Left lung (tissue), 10 donors: Measurements from ENCODE around the gene LACTBL1. TPM values are rescaled to one million over a fixed set of nuclear protein-coding genes. Genes with fewer than 3 reads are reported as not detected.

Experiments used
- ATAC-seq: fragments of 200-7000 bp; cut with Tn5 transposase; one replicate; pipeline ENCODE4 v1.9.1; 2020; ENCODE audit warnings: moderate library complexity
- DNase-seq, 4 donors: peaks; one replicate each; pipeline ENCODE4 v3.0.0-alpha.2; 2013 to 2020
- H3K27ac ChIP-seq, 2 donors: fragments of 200-600 bp; sonication (generic) in 1 of 2; one replicate each; pipeline versions ENCODE4 v1.5.0 to v1.8.0; 2020 to 2021
- H3K27me3 ChIP-seq, 2 donors: fragments of 200-600 bp; sonication (generic) in 1 of 2; one replicate each; pipeline versions ENCODE4 v1.5.0 to v1.8.0; 2020 to 2021
- H3K36me3 ChIP-seq, 2 donors: fragments of 200-600 bp; sonication (generic) in 1 of 2; one replicate each; pipeline versions ENCODE4 v1.5.0 to v1.8.0; 2020 to 2021
- H3K4me1 ChIP-seq, 2 donors: fragments of 200-600 bp; one replicate each; pipeline ENCODE4 v1.8.0; 2021
- H3K4me3 ChIP-seq, 2 donors: fragments of 200-600 bp; sonication (generic) in 1 of 2; one replicate each; pipeline versions ENCODE4 v1.5.0 to v1.8.0; 2020 to 2021; ENCODE audit warnings: mild to moderate bottlenecking in 1 of 2
- H3K9me3 ChIP-seq, 2 donors: fragments of 200-600 bp; sonication (generic) in 1 of 2; one replicate each; pipeline versions ENCODE4 v1.5.0 to v1.8.0; 2020 to 2021
- CTCF ChIP-seq, 2 donors: fragments of 200-600 bp; sonication (generic) in 1 of 2; IDR thresholded peaks; one replicate each; pipeline versions ENCODE4 v1.5.0 to v1.8.0; 2021; ENCODE audit warnings: antibody characterized with exemption in 2 of 2
- intact Hi-C, 2 donors: fragments of 100-400 bp; cut with DNase I; formaldehyde crosslinking; loops; one replicate each; pipeline versions ENCODE4 v1.11.2 to v1.14.2; 2022
- polyA plus RNA-seq, 6 donors: library from polyadenylated mRNA; unstranded; fragments of 120-200 nt; gene quantifications; one replicate each; pipeline ENCODE4 v1.2.1, GENCODE V29; 2013; ENCODE audit not compliant: insufficient read length in 6 of 6
- total RNA-seq, 2 donors: library from RNA; stranded (reverse); fragmentation: NEBNext Ultra II Directional; extraction: Animal tissue kit (Norgen Biotek cat#: 25700); gene quantifications; one replicate each; pipeline ENCODE4 v1.2.1, GENCODE V29; 2021
- donor health status: DM: no; HTN: yes; CAD: no.
- donor health status: DM: no; HTN: no; CAD: no.

LACTBL1 gene
- total and polyA plus RNA-seq, 8 donors = not detected

- Histone ChIP-seq H3K4me3 (no peak overlapping the region), H3K27ac (no peak overlapping the region), H3K4me1 (no peaks in the 10 kb centered on the region), H3K36me3 (no peaks in the 10 kb centered on the region), H3K27me3 (peaks cover 10 to 31% of the 10 kb centered on the region in 2 donors), H3K9me3 (no peaks in the 10 kb centered on the region)
- ATAC-seq = no peak
- intact Hi-C loops = no loop called here
- TF ChIP-seq CTCF (IDR thresholded peaks at IDR 0.05) = no peak
- DNase-seq = no peak
Measured at GRCh38 chr1:22958556-22958955, 14.1 kb downstream of the LACTBL1 start.

GRCh38 chr1:22957066-22957465, 15.6 kb downstream of the LACTBL1 start:
- no peak for TF ChIP-seq CTCF (IDR thresholded peaks at IDR 0.05)
- H3K4me1 ChIP-seq = no peaks in the 10 kb centered on the region
- no peak for ATAC-seq
- H3K9me3 ChIP-seq = no peaks in the 10 kb centered on the region
- no peaks in the 10 kb centered on the region for H3K36me3 ChIP-seq
- DNase-seq = no peak
- peaks cover 25 to 46% of the 10 kb centered on the region in 2 donors for H3K27me3 ChIP-seq
- no peak overlapping the region for H3K4me3 ChIP-seq
- intact Hi-C loops = no loop called here
- H3K27ac ChIP-seq = no peak overlapping the region

DNA sequence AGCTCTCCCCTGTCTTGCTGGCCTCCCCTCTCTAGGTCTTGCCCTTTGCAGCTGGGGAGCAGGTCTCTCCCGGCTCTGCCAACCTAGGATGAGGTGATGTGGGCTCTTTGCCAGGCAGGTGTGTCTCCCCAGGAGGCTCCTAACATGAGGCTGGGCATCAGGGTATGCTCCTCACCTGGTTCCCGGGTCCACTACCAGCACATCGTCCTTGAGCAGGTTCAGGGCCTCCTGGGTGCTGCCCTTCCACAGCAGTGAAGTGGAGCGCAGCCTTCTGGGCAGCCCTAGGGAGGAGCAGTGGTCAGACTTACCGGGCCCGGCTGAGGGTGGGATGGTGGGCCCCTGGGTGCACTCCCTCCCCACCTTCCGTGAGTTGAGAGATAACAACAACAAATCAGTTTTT, 17.5 kb downstream of the LACTBL1 start:
- no peak for TF ChIP-seq CTCF (IDR thresholded peaks at IDR 0.05)
- Histone ChIP-seq H3K27me3 (peaks cover 27 to 65% of the 10 kb centered on the region in 2 donors), H3K36me3 (no peaks in the 10 kb centered on the region), H3K9me3 (no peaks in the 10 kb centered on the region), H3K27ac (no peak overlapping the region), H3K4me3 (no peak overlapping the region), H3K4me1 (no peaks in the 10 kb centered on the region)
- ATAC-seq = no peak
- DNase-seq = no peak
- intact Hi-C loops = no loop called here

GRCh38 chr1:22953740-22954141, 18.9 kb downstream of the LACTBL1 start:
- no peak for TF ChIP-seq CTCF (IDR thresholded peaks at IDR 0.05)
- Histone ChIP-seq H3K4me1 (no peaks in the 10 kb centered on the region), H3K9me3 (no peaks in the 10 kb centered on the region), H3K27ac (no peak overlapping the region), H3K4me3 (no peak overlapping the region), H3K27me3 (peaks cover 27 to 79% of the 10 kb centered on the region in 2 donors), H3K36me3 (no peaks in the 10 kb centered on the region)
- intact Hi-C loops = no loop called here
- no peak for ATAC-seq
- DNase-seq = no peak

- Histone ChIP-seq H3K27me3 (peaks cover 27 to 84% of the 10 kb centered on the region in 2 donors), H3K4me1 (no peaks in the 10 kb centered on the region), H3K27ac (no peak overlapping the region), H3K36me3 (no peaks in the 10 kb centered on the region), H3K9me3 (no peaks in the 10 kb centered on the region), H3K4me3 (no peak overlapping the region)
- TF ChIP-seq CTCF (IDR thresholded peaks at IDR 0.05) = no peak
- intact Hi-C loops = no loop called here
- DNase-seq (peak in 1 of 4 donors; percentile 70), ATAC-seq (no peak)
Measured at GRCh38 chr1:22953057-22953739, 19.5 kb downstream of the LACTBL1 start.
